GM19463 (cell line): ENCODE measurements around the gene CNTLN.
"Not testable (repeated sequence)": the region's sequence is repeated elsewhere in the genome, so short reads cannot be mapped to it uniquely, and the experiment has no call there.

Source experiments
- ATAC-seq: cut with Tn5 transposase; IDR thresholded peaks from one replicate; pipeline ENCODE4 v1.9.1; 2021; ENCODE audit warnings: mild to moderate bottlenecking, moderate library complexity; ENCODE audit not compliant: unreplicated experiment

Gene CNTLN

DNA sequence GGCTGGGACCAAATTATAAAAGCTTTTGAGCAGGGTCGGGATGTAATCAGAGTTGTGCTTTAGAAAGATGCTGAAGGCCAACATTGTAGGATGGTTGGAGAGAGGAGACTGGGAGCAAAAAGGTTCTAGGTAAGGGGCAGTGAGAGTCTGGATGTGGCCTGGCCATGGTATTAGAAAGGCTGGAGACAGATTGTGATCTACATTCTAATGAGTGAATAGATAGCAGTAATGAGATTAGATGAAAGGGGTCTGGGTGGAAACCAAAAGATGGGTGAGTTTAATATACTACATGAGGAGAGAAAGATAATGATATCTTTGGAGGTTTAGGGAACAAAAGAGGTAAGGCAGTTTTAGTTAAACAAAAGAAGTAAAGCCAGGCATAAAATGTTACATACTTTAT lies 355.3 kb downstream of the CNTLN start:
- ATAC-seq = no peak

- ATAC-seq = no peak
Observed at GRCh38 chr9:17491780-17492179, 356.9 kb downstream of the CNTLN start.

DNA sequence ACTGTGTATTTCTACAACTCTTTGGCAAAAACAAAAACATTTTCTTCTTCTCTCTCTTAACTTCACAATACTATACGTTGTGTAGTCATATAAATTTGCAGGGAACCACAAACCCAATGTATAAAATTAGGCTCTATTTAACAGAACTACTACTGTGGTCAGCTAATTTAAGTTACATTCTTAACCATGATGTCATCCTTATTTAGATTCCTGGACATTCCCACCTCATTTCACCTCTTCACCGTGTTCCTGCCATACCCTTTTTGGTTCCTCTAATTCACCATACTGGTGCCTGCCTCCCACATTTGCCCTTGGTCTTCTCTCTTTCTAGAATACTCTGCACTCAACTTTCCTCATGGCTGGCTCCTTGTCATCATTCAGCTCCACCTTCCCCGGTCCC lies 368.4 kb downstream of the CNTLN start:
- no peak for ATAC-seq

- ATAC-seq = no peak
Observed at GRCh38 chr9:17509151-17509550, 374.3 kb downstream of the CNTLN start.

- no peak for ATAC-seq
Observed at GRCh38 chr9:17509701-17510100, 374.9 kb downstream of the CNTLN start.

GRCh38 chr9:17519761-17520160 lies 384.9 kb downstream of the CNTLN start:
- no peak for ATAC-seq

GRCh38 chr9:17520268-17521064 lies 385.6 kb downstream of the CNTLN start:
- no peak for ATAC-seq

GRCh38 chr9:17521100-17521855 lies 386.4 kb downstream of the CNTLN start:
- ATAC-seq = no peak

GRCh38 chr9:17526726-17527125 lies 391.9 kb downstream of the CNTLN start:
- not testable (repeated sequence) for ATAC-seq

- ATAC-seq = no peak
Observed at GRCh38 chr9:17528859-17529258, 394.0 kb downstream of the CNTLN start.

DNA sequence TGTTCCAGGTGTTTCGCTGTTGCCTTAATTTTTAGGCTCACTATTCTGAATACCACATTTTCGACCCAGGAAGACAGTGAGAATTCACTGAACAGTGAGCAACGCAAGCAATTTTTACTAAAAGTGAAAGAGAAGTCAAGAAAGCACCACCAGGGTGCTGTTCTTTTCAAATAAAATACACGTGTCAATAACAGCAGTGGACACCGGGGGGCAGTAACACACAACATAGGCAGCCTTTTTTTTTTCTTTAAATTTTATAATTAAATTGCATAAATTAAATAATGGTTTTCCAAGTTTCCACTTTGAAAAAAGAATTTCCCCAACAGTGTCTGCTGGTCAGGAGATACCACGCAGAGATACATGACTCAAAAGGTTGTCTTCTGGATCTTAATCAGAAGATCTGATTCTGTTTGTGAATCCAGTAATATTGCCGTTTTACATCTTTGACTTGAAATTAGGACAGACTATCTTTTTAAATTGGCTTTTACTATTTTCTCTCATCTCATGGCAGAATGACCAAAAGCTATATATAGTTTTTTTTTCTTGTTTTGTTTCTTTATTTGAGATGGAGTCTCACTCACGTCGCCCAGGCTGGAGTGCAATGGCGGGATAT lies 396.9 kb downstream of the CNTLN start:
- ATAC-seq = peak; percentile 81

GRCh38 chr9:17532461-17532860 lies 397.6 kb downstream of the CNTLN start:
- ATAC-seq = no peak

- ATAC-seq = no peak
Observed at GRCh38 chr9:17535176-17535575, 400.3 kb downstream of the CNTLN start.

DNA sequence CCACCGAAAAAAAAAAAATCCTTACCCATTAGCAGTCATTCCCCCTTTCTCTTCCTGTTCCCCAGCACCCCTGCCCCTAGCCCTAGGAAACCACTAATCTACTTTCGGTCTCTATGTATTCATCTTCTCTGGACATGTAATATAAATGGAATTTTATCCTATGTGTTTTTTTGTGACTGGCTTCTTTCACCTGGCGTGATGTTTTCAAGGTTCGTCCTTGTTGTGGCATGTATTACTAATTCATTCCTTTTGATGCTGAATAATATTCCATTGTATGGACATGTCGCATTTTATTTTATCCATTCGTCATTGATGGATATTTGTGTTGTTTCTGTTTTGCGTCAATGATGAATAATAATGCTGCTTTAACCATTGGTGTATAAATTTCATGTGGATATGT lies 401.2 kb downstream of the CNTLN start:
- no peak for ATAC-seq

DNA sequence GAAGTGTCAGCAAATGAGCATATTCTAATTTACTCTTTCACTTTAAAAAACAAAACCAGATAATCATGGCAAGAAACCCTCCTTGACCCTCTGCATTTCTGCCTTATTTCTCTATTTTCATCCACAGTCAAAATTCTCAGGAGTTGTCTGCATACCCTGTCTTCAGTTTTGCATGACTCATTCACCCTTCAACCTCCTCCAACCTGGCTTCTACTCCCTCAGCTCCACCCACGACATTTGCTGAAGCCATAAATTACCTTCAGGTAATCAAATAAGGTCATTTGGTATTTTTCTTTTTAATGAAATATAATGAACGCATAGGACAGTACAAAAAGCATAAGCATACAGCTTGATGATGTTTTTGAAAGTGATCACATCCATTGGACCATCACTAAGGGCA lies 416.2 kb downstream of the CNTLN start:
- ATAC-seq = no peak
